Stomach (tissue), 4 donors: Measurements from ENCODE around the gene TMEM14B.

Experiments used
- EP300 ChIP-seq: sonication (generic); formaldehyde crosslinking; IDR thresholded peaks from one replicate; pipeline ENCODE4 v1.6.1; 2017; ENCODE audit warnings: antibody characterized with exemption
- POLR2A ChIP-seq, 4 donors: fragments of 450-650 bp; IDR thresholded peaks; one replicate each; pipeline ENCODE4 v1.6.1; 2016; ENCODE audit warnings: antibody characterized with exemption in 4 of 4, control low read depth in 2 of 4, mild to moderate bottlenecking in 1 of 4, moderate library complexity in 1 of 4
- POLR2AphosphoS5 ChIP-seq, 3 donors: sonication (generic); formaldehyde crosslinking; IDR thresholded peaks; one replicate each; pipeline ENCODE4 v1.6.1; 2016; ENCODE audit warnings: antibody characterized with exemption in 3 of 3
- TF ChIP-seq, protein P1 (sequence below), 7 experiments: fragments of 450-650 bp in 4 of 7; fragments of 200-600 bp in 3 of 7; sonication (generic) in 3 of 7; IDR thresholded peaks; one replicate each; pipeline ENCODE4 v1.5.1; 2016 to 2019; ENCODE audit warnings: antibody characterized with exemption in 7 of 7, control low read depth in 2 of 7, mild to moderate bottlenecking in 1 of 7

DNA sequence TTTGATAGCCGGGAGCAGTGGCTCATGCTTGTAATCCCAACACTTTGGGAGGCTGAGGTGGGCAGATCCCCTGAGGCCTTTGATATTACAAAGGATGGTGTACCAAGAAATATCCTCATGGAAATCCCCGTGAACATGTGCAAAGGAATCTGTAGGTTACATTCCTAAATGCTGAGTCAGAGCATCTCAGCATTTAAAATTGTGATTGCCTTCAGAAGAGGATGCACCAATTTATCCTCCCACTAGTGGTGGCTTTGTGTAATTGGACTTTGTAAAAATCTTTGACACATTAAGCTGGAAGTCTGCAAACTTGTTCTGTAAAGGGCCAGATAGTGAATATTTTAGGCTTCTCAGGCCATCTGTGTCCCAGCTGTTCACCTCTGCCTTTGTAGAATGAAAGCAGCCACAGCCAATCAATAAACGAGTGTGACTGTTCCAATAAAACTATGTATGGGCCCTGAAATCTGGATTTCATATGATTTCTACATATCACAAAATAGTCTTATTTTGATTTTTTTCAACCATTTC, 11.8 kb downstream of the TMEM14B start:
- TF ChIP-seq, protein P1, sequence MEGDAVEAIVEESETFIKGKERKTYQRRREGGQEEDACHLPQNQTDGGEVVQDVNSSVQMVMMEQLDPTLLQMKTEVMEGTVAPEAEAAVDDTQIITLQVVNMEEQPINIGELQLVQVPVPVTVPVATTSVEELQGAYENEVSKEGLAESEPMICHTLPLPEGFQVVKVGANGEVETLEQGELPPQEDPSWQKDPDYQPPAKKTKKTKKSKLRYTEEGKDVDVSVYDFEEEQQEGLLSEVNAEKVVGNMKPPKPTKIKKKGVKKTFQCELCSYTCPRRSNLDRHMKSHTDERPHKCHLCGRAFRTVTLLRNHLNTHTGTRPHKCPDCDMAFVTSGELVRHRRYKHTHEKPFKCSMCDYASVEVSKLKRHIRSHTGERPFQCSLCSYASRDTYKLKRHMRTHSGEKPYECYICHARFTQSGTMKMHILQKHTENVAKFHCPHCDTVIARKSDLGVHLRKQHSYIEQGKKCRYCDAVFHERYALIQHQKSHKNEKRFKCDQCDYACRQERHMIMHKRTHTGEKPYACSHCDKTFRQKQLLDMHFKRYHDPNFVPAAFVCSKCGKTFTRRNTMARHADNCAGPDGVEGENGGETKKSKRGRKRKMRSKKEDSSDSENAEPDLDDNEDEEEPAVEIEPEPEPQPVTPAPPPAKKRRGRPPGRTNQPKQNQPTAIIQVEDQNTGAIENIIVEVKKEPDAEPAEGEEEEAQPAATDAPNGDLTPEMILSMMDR (IDR thresholded peaks at IDR 0.05): peak in 4 of 7 experiments; percentile 19 to 42 (median 22)
- TF ChIP-seq POLR2A (IDR thresholded peaks at IDR 0.05) (no peak), POLR2AphosphoS5 (IDR thresholded peaks at IDR 0.05) (no peak), EP300 (no peak)
